Ovary (tissue), 9 donors: ENCODE results near the gene VPS54. TPM values are rescaled to one million over a fixed set of nuclear protein-coding genes. Genes with fewer than 3 reads are reported as not detected.

Experiments
- DNase-seq, 5 donors: peaks; one replicate each; pipeline ENCODE4 v3.0.0-alpha.2; 2019 to 2020
- H3K27ac ChIP-seq, 2 donors: fragments of 200-600 bp; one replicate each; pipeline versions ENCODE4 v1.5.1 to v1.8.0; 2019 to 2022
- H3K27me3 ChIP-seq: fragments of 200-600 bp; one replicate; pipeline ENCODE4 v1.8.0; 2022
- H3K36me3 ChIP-seq: fragments of 200-600 bp; sonication (generic); one replicate; pipeline ENCODE4 v1.5.1; 2019
- H3K4me1 ChIP-seq: one replicate; pipeline ENCODE4 v1.8.1; 2013; ENCODE audit warnings: mild to moderate bottlenecking, moderate library complexity; ENCODE audit not compliant: insufficient read depth
- H3K4me3 ChIP-seq: fragments of 200-600 bp; sonication (generic); one replicate; pipeline ENCODE4 v1.5.1; 2017
- H3K9me3 ChIP-seq, 2 donors: fragments of 200-600 bp in 1 of 2; sonication (generic) in 1 of 2; one replicate each; pipeline versions ENCODE4 v1.5.1 to v1.8.1; 2013 to 2019; ENCODE audit warnings: mild to moderate bottlenecking in 1 of 2, moderate library complexity in 1 of 2
- EP300 ChIP-seq: sonication (generic); formaldehyde crosslinking; IDR thresholded peaks from one replicate; pipeline ENCODE4 v1.6.1; 2017; ENCODE audit warnings: antibody characterized with exemption
- POLR2A ChIP-seq: fragments of 450-650 bp; IDR thresholded peaks from one replicate; pipeline ENCODE4 v1.6.1; 2017; ENCODE audit warnings: antibody characterized with exemption, mild to moderate bottlenecking, moderate library complexity
- WGBS, 3 donors: extraction: QIAGEN DNeasy Blood & Tissue Kit in 1 of 3; methylation state at CpG; one replicate each; pipeline versions ENCODE4 v1.1.5 to v1.1.7; 2013 to 2017; 5-methylcytosine and 5-hydroxymethylcytosine counted together
- intact Hi-C, 4 donors: fragments of 100-400 bp; cut with DNase I; formaldehyde crosslinking; loops; one replicate each; pipeline versions ENCODE4 v1.11.0 to v1.15.1; 2022 to 2023
- polyA plus RNA-seq, 2 donors: library from polyadenylated mRNA; stranded (reverse); fragments of 200-250 nt in 1 of 2; fragments of 350-450 nt in 1 of 2; fragmentation: Illumina TruSeq in 1 of 2; extraction: RNeasy Lipid Tissue Mini Kit (QIAGEN cat#74804) in 1 of 2; gene quantifications; one replicate each; pipeline ENCODE4 v1.2.3, GENCODE V29; 2013 to 2014
- total RNA-seq, 7 donors: library from RNA; depleted of rRNA in 2 of 7; stranded (reverse); fragments of >200 nt in 2 of 7; fragmentation: NEBNext Ultra II Directional in 3 of 7; extraction: Animal tissue kit (Norgen Biotek cat#: 25700) in 3 of 7; gene quantifications; one replicate each; pipeline versions ENCODE4 v1.1.0 to v1.2.4, GENCODE V29; 2016 to 2023
- TF ChIP-seq, protein P1 (sequence below), 3 donors: fragments of 450-650 bp in 2 of 3; fragments of 200-600 bp in 1 of 3; IDR thresholded peaks; one replicate each; pipeline versions ENCODE4 v1.5.1 to v1.8.0; 2016 to 2022; ENCODE audit warnings: antibody characterized with exemption in 3 of 3, mild to moderate bottlenecking in 1 of 3
- donor health status: DM: no; HTN: no; CAD: no; lungs with moderate emphysema.
- donor health status: DM: no; HTN: no; CAD: no.
- donor health status: Bipolar disorder and iron deficiency.
- donor health status: DM: yes; HTN: yes; CAD: no.
- donor health status: DM: no; HTN: no; CAD: no.
- donor health status: DM: yes; HTN: yes; CAD: no.

Gene VPS54
- total and polyA plus RNA-seq, 9 donors = 17.9 to 28.6 (median 20.6) TPM

DNA sequence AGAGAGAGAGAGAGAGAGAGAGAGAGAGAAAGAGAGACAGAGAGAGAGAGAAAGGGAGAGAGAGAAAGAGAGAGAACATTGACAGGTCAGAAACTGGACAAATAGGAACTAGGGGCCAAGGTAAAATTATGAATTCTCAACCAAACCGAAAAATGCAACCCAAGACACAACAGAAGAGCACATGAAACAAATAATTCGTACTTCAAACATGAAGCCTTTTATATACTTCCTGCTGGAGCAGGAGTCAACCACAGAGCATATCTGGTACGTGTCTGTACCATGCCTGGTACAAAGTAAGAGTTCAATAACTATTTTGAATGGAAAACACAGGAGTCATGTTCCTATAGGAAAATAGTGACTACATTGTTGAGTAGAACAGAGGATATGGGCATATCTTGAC is 6.5 kb upstream of the VPS54 start:
- no peaks in the 10 kb centered on the region for H3K4me1 ChIP-seq
- no peak overlapping the region for H3K27ac ChIP-seq
- WGBS, 3 donors = 80 to 93% (median 85%) methylated on average over 3 of the region's 3 CpGs
- no peaks in the 10 kb centered on the region for H3K9me3 ChIP-seq
- H3K36me3 ChIP-seq = no peaks in the 10 kb centered on the region
- no peak for DNase-seq
- no peaks in the 10 kb centered on the region for H3K27me3 ChIP-seq
- TF ChIP-seq POLR2A (no peak), EP300 (no peak)
- TF ChIP-seq, protein P1, sequence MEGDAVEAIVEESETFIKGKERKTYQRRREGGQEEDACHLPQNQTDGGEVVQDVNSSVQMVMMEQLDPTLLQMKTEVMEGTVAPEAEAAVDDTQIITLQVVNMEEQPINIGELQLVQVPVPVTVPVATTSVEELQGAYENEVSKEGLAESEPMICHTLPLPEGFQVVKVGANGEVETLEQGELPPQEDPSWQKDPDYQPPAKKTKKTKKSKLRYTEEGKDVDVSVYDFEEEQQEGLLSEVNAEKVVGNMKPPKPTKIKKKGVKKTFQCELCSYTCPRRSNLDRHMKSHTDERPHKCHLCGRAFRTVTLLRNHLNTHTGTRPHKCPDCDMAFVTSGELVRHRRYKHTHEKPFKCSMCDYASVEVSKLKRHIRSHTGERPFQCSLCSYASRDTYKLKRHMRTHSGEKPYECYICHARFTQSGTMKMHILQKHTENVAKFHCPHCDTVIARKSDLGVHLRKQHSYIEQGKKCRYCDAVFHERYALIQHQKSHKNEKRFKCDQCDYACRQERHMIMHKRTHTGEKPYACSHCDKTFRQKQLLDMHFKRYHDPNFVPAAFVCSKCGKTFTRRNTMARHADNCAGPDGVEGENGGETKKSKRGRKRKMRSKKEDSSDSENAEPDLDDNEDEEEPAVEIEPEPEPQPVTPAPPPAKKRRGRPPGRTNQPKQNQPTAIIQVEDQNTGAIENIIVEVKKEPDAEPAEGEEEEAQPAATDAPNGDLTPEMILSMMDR (IDR thresholded peaks at IDR 0.05) = no peak
- intact Hi-C loops = no loop called here
- H3K4me3 ChIP-seq = no peak overlapping the region

DNA sequence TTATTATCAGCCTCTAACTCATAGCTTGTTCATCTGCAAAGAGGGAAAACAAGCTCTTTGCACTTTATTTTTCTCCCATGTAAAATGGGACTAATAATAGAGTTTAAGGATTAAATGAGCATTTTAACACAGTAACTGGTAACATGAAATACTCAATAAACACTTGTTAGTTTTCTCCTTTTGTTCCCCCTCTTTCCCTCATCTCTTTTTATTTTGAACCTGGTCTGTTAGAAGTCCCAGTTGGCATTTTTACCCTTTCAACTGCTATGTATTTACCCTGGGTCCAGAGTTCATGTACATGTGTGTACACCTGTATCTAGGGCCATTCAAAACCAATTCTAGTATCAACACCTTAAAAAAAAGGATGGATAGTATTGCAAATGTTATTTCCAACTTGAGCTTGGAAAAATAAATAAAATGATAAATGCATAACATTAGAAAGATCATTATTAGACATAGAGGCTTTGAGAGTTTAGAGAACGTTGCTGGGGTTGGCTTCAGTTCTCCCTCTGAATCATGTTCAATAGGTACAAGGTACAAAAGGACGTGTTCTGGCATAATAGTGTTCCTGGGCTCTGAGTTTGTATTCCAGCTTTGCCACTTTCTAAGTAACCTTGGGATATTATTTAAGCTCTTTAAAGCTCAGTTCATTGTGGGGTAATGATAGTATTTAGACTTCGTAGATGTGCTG is 5.2 kb upstream of the VPS54 start:
- intact Hi-C loops = no loop called here
- 72 to 92% (median 91%) methylated on average over 3 of the region's 3 CpGs for WGBS, 3 donors
- Histone ChIP-seq H3K27me3 (no peaks in the 10 kb centered on the region), H3K9me3 (no peaks in the 10 kb centered on the region), H3K4me3 (no peak overlapping the region), H3K27ac (no peak overlapping the region), H3K36me3 (no peaks in the 10 kb centered on the region), H3K4me1 (no peaks in the 10 kb centered on the region)
- no peak for DNase-seq
- TF ChIP-seq POLR2A = no peak
- no peak for TF ChIP-seq EP300
- TF ChIP-seq, protein P1 (IDR thresholded peaks at IDR 0.05) = no peak

DNA sequence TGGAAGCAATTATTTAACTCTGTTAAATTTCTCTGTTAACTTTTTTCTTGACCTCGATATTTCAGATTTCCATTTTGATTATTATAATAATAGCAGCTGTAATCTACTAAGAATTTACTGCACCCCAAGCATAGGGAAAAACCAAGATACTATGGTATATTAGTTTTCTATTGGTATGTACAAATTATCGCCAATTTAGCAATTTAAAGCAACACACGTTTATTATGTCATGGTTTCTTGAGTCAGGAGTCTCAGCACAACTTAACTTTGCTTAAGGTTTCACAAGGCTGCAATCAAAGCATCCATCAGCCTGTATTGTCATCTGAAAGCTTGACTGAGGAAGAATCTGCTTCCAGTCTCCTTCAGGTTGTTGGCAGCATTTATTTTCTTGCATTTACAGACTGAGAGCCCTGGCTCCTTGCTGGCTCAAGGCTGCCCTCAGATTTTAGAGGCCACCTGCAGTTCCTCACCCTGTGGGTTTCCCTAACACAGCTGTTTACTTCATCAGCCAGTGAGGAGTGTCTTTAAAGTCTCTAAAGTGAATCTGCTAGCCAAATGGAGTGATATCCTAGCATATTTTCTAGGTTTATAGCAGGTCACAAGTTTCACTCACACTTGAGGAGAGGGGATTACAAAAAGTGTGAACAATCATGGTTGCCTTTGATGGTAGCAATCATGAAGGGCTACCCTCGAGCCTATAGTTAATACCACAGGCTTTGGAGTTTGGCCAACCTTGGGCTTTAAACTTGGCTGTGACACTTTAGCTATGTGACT is 4.4 kb upstream of the VPS54 start:
- Histone ChIP-seq H3K9me3 (no peaks in the 10 kb centered on the region), H3K4me1 (no peaks in the 10 kb centered on the region), H3K36me3 (no peaks in the 10 kb centered on the region), H3K27me3 (no peaks in the 10 kb centered on the region), H3K27ac (no peak overlapping the region), H3K4me3 (no peak overlapping the region)
- TF ChIP-seq, protein P1 (IDR thresholded peaks at IDR 0.05) = no peak
- TF ChIP-seq EP300 (no peak), POLR2A (no peak)
- 80 to 83% (median 82%) methylated on average over 4 of the region's 4 CpGs for WGBS, 3 donors
- intact Hi-C loops = no loop called here
- no peak for DNase-seq

DNA sequence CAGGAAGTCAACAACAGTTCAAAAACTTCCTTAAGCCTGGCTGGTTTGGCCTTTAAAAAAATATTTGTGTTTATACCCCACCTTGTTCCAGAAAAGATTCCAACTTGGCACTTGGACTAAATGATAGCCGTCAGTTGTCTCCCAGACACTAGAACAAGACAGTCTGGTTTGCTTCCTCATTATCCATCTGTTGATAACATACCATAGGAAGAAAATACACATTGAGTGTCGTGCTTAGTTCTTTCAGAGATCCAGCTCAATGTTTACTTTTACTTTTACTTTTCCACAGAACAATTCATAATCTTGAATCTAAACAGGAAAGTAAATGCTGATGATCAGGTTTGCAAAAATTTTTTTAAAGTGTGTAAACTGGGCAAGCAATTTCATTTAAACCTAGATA is 2.4 kb upstream of the VPS54 start:
- TF ChIP-seq, protein P1 (IDR thresholded peaks at IDR 0.05) = no peak
- TF ChIP-seq EP300 (no peak), POLR2A (no peak)
- Histone ChIP-seq H3K36me3 (no peaks in the 10 kb centered on the region), H3K4me3 (no peak overlapping the region), H3K4me1 (peaks cover 2% of the 10 kb centered on the region), H3K27me3 (no peaks in the 10 kb centered on the region), H3K9me3 (no peaks in the 10 kb centered on the region), H3K27ac (no peak overlapping the region)
- intact Hi-C loops = no loop called here
- WGBS, 3 donors = 38 to 63% (median 62%) methylated on average over 2 of the region's 2 CpGs
- no peak for DNase-seq
